Activated CD4-positive, alpha-beta T cell treated with anti-CD3 and anti-CD28 coated beads for 24 hours (primary cell): ENCODE results near the gene SP6.

Source experiments
- DNase-seq, 2 donors: peaks; one replicate each; pipeline ENCODE4 v3.0.0-alpha.2; 2020; ENCODE audit warnings: low read depth in 2 of 2

The SP6 gene

DNA sequence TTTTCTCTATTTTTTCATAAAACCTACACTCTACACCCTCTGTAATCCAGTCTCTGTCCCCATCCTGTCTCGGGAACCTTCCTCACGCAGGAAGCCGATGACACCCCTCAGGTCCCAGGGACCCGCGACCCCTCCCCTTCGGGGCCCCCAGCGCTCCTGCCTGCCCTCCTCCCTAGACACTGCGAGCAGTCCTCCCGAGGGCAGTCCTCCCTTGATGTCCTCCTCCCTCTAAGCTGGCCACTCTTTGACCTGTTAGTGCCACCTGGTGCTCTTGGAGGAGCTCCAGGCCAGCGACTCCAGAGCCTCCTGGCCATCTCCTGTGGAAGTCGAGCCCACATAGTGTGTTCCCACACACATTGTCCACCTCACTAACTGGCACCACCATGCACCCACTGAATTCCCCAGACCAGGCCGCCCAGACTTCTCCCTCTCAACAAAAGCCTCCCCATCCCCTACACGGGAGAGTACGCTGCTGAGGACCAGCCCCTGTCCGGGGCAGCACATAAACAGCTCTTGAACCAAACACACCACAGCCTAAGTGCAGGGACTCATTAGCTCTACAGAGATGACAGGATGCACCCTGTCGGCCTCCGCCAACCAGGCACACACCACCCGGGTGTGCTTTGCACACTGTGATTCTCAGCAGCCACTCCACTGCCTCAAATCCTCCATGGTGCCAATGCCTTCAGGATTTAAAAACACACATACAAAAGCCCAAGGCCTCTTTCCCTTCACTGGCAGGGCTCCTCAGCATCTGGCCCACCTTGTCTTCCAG lies 38.6 kb downstream of the SP6 start:
- DNase-seq, result no peak

- DNase-seq, result no peak
These were observed 39.3 kb downstream of the SP6 start for GRCh38 chr17:47811709-47812108.

GRCh38 chr17:47810901-47811635 lies 39.9 kb downstream of the SP6 start:
- no peak for DNase-seq

DNA sequence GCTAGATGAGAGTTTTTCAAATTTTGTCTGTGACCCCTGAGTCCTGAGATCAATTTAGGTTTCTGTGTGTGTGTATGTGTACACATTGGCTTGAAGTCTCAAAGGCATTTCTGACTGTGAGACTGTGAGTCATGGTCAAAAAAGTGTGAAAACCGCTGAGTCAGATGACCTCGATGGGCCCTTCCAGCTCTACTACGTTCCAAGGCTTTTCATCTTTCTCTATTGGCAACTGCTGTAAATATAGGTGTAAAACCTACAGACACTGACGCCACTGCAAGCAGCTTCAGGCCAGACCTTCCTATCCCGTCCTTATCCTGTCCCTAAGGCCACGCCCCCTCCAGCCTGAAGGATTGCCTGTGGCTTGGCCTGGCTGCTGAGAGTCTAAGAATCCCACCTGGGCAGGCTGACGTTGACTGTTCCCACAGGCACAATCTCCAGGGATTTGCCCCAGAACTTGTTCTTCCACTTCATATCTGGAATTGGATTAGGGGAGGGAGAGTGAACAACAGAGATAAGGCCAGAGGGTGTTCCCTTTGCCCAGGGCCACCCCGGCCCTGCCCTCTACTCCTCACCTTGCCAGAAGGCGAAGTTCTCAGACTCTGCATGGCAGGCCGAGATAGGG lies 40.7 kb downstream of the SP6 start:
- no peak for DNase-seq

DNA sequence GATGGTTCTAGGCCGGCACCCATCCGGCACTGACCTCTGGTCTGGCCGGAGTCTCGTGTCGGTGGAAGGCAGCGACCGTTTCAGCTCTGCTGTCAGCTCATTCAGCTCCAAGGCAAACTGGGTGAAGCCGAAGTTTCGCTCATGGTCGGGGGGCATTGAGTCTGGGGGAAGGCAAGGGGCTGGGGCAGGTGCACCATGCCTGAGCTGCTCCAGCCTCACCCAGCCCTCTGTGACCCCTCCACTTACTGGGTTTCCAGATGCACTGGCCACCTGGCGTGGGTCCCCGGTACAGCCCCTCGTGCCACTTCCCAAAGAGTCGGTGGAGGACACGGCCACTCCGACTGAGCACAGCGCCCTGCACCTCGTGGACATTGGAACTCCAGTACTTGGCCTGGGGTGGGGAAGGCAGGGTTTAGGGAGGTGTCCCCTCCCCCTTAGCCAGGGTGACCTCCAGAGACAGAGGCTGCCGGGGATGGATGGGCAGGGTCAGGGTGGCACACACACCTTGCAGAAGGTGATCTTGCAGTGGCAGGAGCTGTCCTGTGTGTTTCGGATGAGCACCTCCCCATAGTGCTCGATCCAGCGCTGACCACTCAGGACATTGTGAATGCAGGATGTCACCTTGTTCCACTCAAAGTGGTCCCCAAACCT lies 42.0 kb downstream of the SP6 start:
- no peak for DNase-seq

- DNase-seq, result no peak
These were observed 42.7 kb downstream of the SP6 start for GRCh38 chr17:47808036-47808829.

GRCh38 chr17:47807421-47807820 lies 43.5 kb downstream of the SP6 start:
- DNase-seq, result no peak

GRCh38 chr17:47806913-47807255 lies 44.1 kb downstream of the SP6 start:
- no peak for DNase-seq

DNA sequence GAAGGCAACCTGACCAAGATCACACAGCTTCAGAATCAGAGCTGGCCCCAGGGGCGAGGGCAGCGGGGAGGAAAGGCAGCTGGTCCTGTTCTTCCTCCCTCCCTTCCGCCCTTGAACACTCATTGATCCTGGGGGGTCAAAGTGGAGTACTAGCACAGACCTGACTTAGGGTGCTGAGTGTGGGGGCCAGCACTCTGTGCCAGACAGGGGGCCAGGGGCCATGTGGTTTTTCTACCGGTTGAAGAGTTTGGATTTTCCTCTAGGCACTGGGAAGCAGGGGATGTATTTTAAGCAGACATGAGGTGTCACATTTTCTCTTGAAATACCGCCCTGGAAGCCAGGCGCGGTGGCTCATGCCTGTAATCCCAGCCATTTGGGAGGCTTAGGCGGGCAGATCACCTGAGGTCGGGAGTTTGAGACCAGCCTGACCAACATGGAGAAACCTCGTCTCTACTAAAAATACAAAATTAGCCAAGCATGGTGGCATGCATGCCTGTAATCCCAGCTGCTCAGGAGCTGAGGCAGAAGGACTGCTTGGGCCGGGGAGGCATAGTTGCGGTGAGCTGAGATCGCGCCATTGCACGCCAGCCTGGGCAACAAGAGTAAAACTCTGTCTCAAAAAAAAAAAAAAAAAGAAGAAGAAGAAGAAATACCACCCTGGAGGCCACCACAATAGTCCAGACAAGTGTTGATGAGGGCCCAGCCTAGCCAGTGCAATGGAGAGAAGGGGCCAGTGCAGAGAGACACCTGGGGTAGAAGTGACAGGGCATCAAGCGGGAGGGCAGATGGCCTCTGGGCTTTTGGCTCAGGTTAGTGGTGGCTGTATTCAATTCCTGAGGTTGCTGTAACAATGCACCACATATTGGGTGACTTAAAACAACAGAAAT lies 44.7 kb downstream of the SP6 start:
- DNase-seq, result no peak

DNA sequence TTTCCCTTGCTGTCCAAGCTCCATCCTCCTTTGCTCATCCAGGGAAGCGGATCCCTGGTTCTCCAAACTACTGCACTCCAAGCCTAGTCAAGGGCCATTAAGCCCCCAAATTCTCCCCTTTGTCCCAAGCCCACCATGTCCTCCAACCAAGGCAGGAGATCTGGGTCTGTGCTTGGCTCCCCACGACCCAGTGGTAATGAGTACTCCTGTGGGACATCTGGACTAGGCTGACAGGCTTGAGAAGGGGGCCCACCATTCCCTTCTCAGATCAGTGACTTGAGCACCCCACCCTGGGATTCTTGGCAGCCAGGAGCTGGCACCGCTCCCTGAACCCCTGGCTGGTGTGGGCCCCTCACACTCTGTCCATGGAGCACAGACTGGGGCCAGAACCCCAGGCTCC lies 46.5 kb downstream of the SP6 start:
- no peak for DNase-seq

DNA sequence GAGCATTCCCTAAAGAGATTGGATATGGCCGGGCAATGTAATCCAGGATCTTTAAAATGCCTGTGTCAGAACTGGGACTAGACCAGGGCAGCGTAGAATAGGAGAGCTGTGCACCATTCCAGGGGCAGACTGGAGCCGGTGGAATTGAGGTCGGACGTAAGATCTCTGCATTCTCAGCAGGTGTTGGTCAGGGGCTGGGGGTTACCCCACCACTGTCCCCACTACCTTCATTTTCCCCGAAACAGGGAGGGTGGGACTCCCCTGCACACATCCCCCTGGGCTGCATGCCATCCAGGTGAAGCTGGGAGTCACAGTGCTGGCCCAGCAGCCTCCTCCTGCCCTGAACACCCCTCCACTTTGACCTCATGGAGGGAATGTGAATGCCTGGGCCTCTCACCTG lies 47.2 kb downstream of the SP6 start:
- DNase-seq, result no peak

- DNase-seq, result no peak
These were observed 47.8 kb downstream of the SP6 start for GRCh38 chr17:47803201-47803600.

- DNase-seq, result peak; percentile 42 to 52
These were observed 48.5 kb downstream of the SP6 start for GRCh38 chr17:47802341-47803022.

DNA sequence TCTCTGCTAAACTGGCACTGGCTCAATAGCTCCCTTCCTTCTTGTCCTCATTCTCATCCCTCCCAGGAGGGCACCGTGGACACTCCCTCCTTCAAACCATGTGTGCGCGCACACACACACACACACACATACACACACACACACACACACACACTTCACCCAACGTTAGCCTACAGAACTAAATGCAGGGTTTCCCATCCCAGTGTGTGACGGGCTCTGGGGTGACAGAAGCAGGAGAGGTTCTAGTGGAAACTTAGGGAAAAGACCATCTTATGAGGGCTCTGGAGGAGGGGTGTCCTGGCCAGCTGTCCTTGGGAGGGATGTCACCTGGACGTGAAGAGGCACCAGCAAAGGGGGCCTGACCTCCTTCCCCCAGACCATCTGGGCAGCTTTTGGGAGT lies 49.1 kb downstream of the SP6 start:
- DNase-seq, result no peak

DNA sequence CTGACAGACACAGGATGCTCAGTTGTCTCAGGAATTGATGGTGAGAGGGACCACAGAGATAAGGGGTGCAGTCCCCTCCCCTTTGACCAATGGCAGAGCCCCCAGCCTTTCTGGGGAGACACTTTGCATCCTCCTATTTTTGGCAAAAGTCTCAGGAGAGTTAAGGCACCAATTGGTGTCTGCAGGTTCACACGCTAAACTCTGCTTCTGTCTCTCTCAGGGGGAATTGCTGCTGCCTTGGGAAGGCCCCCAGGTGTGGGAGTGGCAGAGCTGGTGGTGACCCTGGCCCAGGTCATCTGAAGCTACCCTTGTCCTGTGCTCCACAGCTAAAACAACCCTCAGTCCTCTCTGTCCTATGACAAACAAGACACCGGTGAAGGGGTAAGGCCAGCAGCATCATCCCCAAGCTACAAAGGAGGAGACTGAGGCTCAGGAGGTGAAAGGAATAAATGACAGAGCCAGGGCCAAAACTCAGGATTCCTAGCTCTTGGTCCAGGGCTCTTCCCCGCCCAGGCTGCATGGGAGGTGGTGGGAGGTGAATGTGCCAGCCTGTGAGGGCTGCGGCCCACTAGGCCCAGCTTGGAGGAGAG lies 49.7 kb downstream of the SP6 start:
- DNase-seq, result no peak

DNA sequence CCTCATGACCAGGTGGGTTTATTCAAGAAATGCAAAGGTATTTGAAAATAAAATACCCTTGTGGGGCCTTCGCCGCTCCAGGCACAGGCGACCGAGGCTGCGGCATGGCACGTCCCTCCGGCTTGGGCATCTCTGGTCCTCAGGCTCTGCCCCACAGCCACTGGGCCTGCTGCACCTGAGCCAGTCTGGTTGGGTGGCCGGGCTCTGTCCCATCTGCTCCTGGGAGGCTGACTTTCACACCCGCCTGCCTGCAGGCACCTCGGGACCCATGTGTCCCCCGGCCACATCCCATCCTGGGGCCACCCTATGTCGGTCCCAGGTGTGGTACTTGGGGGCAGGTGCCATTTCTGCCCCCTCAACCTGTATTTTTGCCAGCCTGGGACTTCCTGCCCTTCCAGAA lies 50.3 kb downstream of the SP6 start:
- no peak for DNase-seq

- no peak for DNase-seq
These were observed 53.2 kb downstream of the SP6 start for GRCh38 chr17:47797797-47798196.
